ENCODE measurements around the gene C1orf35.

DNA sequence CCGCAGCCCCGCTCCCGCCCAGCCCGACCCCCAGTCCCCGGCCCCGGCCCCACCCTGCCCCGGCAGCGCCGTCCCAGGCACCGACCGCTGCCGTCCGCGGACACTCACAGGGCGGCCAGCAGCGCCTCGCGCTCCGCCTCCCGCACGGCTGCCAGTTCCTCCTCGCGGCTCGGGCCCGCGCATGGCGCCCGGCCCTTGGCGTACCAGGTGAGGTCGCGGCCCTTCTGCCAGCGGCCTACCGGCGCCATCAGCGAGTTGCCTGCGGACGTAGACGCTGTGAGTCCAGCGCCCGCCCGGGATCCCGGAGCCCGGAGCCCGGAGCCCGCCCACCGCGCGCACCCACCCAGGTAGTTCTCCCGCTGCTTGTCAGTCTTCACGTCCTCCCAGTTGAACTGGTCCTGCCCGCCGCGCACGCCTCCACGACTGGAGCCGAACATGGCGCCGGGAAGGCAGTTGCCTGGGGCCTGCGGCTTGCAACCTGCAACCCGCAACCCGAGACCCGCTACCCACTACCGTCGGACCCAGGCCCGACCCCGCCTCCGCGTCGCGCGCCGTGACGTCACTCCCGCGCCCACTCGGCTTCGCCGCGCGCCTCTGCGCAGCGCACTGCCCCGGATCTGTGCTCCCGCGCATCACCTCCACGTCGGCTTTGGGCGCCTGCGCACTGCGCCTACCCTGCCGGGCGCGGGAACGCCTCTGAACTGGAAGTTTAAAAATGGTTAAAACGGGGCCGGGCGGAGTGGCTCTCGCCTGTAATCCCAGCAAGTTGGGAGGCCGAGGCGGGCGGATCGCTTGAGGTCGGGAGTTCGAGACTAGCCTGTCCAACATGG is at the start of gene C1orf35:
- TF ChIP-seq ZFP30 (CRISPR knock-in tag; IDR thresholded peaks at IDR 0.05) (no peak), TCF4 (CRISPR knock-in tag; IDR thresholded peaks at IDR 0.05; ENCODE audit: borderline replicate concordance) (no peak), ZNF8 (CRISPR knock-in tag; IDR thresholded peaks at IDR 0.05) (no peak), ZFP3 (CRISPR knock-in tag; IDR thresholded peaks at IDR 0.05) (no peak), PPARA (CRISPR knock-in tag; IDR thresholded peaks at IDR 0.05; ENCODE audit: borderline replicate concordance) (no peak), ARNTL (CRISPR knock-in tag; IDR thresholded peaks at IDR 0.05; ENCODE audit: borderline replicate concordance, low read depth) (no peak), OSR1 (CRISPR knock-in tag; IDR thresholded peaks at IDR 0.05) (no peak)
- TF ChIP-seq, protein P1, sequence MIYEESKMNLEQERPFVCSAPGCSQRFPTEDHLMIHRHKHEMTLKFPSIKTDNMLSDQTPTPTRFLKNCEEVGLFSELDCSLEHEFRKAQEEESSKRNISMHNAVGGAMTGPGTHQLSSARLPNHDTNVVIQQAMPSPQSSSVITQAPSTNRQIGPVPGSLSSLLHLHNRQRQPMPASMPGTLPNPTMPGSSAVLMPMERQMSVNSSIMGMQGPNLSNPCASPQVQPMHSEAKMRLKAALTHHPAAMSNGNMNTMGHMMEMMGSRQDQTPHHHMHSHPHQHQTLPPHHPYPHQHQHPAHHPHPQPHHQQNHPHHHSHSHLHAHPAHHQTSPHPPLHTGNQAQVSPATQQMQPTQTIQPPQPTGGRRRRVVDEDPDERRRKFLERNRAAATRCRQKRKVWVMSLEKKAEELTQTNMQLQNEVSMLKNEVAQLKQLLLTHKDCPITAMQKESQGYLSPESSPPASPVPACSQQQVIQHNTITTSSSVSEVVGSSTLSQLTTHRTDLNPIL (CRISPR knock-in tag; IDR thresholded peaks at IDR 0.05; ENCODE audit: low read depth) = no peak
- TF ChIP-seq, protein P2, sequence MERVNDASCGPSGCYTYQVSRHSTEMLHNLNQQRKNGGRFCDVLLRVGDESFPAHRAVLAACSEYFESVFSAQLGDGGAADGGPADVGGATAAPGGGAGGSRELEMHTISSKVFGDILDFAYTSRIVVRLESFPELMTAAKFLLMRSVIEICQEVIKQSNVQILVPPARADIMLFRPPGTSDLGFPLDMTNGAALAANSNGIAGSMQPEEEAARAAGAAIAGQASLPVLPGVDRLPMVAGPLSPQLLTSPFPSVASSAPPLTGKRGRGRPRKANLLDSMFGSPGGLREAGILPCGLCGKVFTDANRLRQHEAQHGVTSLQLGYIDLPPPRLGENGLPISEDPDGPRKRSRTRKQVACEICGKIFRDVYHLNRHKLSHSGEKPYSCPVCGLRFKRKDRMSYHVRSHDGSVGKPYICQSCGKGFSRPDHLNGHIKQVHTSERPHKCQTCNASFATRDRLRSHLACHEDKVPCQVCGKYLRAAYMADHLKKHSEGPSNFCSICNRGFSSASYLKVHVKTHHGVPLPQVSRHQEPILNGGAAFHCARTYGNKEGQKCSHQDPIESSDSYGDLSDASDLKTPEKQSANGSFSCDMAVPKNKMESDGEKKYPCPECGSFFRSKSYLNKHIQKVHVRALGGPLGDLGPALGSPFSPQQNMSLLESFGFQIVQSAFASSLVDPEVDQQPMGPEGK (CRISPR knock-in tag; IDR thresholded peaks at IDR 0.05; ENCODE audit: borderline replicate concordance) = no peak
- TF ChIP-seq, protein P3, sequence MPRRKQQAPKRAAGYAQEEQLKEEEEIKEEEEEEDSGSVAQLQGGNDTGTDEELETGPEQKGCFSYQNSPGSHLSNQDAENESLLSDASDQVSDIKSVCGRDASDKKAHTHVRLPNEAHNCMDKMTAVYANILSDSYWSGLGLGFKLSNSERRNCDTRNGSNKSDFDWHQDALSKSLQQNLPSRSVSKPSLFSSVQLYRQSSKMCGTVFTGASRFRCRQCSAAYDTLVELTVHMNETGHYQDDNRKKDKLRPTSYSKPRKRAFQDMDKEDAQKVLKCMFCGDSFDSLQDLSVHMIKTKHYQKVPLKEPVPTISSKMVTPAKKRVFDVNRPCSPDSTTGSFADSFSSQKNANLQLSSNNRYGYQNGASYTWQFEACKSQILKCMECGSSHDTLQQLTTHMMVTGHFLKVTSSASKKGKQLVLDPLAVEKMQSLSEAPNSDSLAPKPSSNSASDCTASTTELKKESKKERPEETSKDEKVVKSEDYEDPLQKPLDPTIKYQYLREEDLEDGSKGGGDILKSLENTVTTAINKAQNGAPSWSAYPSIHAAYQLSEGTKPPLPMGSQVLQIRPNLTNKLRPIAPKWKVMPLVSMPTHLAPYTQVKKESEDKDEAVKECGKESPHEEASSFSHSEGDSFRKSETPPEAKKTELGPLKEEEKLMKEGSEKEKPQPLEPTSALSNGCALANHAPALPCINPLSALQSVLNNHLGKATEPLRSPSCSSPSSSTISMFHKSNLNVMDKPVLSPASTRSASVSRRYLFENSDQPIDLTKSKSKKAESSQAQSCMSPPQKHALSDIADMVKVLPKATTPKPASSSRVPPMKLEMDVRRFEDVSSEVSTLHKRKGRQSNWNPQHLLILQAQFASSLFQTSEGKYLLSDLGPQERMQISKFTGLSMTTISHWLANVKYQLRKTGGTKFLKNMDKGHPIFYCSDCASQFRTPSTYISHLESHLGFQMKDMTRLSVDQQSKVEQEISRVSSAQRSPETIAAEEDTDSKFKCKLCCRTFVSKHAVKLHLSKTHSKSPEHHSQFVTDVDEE (CRISPR knock-in tag; IDR thresholded peaks at IDR 0.05) = no peak
